Cardiac fibroblast (primary cell): ENCODE data around the gene KANSL1L.

Experiments used
- DNase-seq, 2 donors: peaks; one replicate each; pipeline versions ENCODE4 v3.0.0 to v3.0.0-alpha.2; 2010; ENCODE audit warnings: low read depth in 2 of 2
- H3K4me3 ChIP-seq, 2 donors: replicated peaks in 1 of 2; 1 replicate in 1 of 2; 2 replicates in 1 of 2; pipeline ENCODE4 v1.5.1; 2011; ENCODE audit warnings: low read depth in 2 of 2, low read length in 2 of 2, mild to moderate bottlenecking in 2 of 2, moderate library complexity in 1 of 2
- CTCF ChIP-seq: IDR thresholded peaks from one replicate; pipeline ENCODE4 v1.5.1; 2011; ENCODE audit warnings: low read depth, mild to moderate bottlenecking, low read length, inconsistent platforms

KANSL1L gene

GRCh38 chr2:209988010-209988409 is 183.2 kb downstream of the KANSL1L start:
- no peak overlapping the region for H3K4me3 ChIP-seq
- no peak for TF ChIP-seq CTCF
- no peak for DNase-seq

GRCh38 chr2:209986415-209986814 is 184.8 kb downstream of the KANSL1L start:
- H3K4me3 ChIP-seq, result no peak overlapping the region
- no peak for TF ChIP-seq CTCF
- peak in 1 of 2 donors; percentile 33 for DNase-seq

DNA sequence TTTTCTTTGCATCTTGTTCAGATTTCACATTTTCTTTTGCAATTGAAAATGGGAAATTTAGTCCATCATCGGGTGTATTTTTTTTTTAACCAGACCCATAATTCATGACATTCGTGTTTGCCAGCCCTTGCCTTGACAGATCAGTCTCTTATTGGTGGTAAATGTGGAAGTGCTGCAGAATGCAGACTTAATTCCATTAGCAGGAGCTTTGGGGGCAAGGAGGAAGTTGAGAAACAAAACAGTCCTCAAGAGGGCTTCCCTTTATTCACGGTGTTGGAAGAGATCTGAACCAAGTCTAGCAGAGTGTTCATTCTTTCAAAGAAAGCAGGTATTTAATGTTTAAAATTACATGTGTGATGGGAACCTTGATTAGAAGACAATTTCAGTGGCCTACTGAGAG is 185.3 kb downstream of the KANSL1L start:
- no peak for TF ChIP-seq CTCF
- DNase-seq, result no peak
- no peak overlapping the region for H3K4me3 ChIP-seq

DNA sequence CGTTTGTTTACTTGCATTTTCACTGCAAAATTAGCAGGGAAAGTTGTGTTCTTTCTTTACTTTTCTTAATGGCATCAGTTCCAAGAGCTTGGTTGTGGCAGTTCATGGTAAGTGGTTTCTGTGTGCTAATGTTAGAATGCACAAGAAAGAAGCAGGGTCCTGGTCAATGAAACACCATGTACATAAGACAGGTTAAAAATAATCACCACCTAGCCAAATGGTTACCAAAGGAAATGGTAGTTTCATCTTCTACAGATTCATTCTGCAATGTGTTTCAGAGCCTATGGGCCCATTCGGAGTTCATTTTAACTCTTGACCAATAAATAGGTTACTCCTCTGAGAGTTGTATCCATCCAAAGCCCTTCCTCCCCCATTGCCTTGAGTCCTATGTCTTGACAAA is 186.9 kb downstream of the KANSL1L start:
- H3K4me3 ChIP-seq, result no peak overlapping the region
- no peak for TF ChIP-seq CTCF
- no peak for DNase-seq

DNA sequence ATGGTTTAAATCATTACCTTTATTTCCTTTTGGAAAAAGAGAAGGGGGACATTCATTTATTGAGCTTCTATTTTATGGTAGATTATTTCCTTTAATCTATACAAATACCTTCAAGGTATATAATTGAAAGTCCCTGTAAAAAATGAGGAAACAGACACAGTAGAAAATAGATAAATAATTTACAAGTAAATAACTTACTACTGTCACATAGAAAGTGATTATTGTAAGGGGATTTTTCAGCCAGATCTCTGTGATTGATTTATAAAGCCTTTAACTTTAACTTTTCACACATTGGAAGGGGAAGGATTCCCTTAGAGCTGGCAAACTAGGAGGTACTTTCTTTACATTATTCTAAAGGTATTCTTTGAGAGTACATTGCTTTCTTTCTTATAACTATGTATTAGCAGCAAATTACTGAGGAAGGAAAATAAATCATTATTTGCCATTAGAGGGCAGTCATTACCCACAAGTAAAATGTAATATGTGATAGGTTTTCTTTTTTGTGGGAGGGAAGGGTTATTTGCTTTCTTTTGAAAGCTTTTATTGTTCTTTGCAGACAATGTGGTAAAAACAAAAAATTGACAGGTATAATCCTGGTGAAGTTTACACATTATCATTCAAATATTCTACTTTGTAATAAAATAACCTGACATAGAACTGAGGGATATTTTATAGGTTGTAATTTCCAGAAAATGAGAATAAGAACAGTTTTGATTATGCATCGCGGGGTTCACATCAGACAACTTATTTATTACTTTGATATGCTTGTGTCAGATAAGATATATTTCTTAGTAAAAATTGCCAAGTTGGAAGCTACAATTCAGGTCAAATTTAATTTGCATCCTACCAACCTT is 193.6 kb downstream of the KANSL1L start:
- peak; percentile 38 for TF ChIP-seq CTCF
- no peak overlapping the region for H3K4me3 ChIP-seq
- peak; percentile 61 to 64 for DNase-seq

- no peak for TF ChIP-seq CTCF
- H3K4me3 ChIP-seq, result no peak overlapping the region
- DNase-seq, result no peak
Observed at GRCh38 chr2:209976698-209977385, 194.4 kb downstream of the KANSL1L start.
